Measurements from ENCODE around the gene KCND3. TPM values are rescaled to one million over a fixed set of nuclear protein-coding genes. Genes with fewer than 3 reads are reported as not detected.

KCND3 gene
- total RNA-seq, 1 donor, result 0.09 TPM

GRCh38 chr1:111779546-111779945, 209.9 kb downstream of the KCND3 start:
- TF ChIP-seq CTCF (IDR thresholded peaks at IDR 0.05; ENCODE audit: insufficient read depth, low read length), result no peak
- no peak overlapping the region for H3K4me3 ChIP-seq (ENCODE audit: low read depth, low read length)
- no peak for DNase-seq (ENCODE audit: low read depth)

GRCh38 chr1:111778541-111779051, 210.9 kb downstream of the KCND3 start:
- no peak for TF ChIP-seq CTCF (IDR thresholded peaks at IDR 0.05; ENCODE audit: insufficient read depth, low read length)
- DNase-seq (ENCODE audit: low read depth), result peak; percentile 81
- H3K4me3 ChIP-seq (ENCODE audit: low read depth, low read length), result no peak overlapping the region

- no peak for DNase-seq (ENCODE audit: low read depth)
- no peak overlapping the region for H3K4me3 ChIP-seq (ENCODE audit: low read depth, low read length)
- no peak for TF ChIP-seq CTCF (IDR thresholded peaks at IDR 0.05; ENCODE audit: insufficient read depth, low read length)
These were observed 211.4 kb downstream of the KCND3 start for GRCh38 chr1:111778066-111778465.

GRCh38 chr1:111777301-111777700, 212.2 kb downstream of the KCND3 start:
- DNase-seq (ENCODE audit: low read depth), result no peak
- no peak for TF ChIP-seq CTCF (IDR thresholded peaks at IDR 0.05; ENCODE audit: insufficient read depth, low read length)
- no peak overlapping the region for H3K4me3 ChIP-seq (ENCODE audit: low read depth, low read length)

DNA sequence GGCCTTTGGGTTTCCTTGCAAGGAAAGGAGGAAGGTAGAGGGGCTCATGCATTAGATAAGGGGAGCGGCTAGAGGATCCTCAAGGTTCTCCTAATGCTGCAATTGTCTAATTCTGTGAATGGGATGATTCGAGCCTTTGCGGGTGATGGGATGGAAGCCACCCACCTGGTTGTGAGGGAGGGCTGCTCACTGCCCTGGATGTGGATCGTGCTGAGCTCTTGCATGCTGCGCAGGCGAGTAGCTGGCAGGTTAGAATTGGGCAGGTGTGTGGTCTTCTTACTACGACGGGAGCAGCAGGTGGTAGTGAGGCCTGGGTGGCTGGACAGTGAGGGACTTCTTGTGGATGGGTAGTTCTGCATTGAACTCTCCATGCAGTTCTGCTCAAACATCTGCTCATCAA, 212.6 kb downstream of the KCND3 start:
- H3K4me3 ChIP-seq (ENCODE audit: low read depth, low read length), result no peak overlapping the region
- no peak for TF ChIP-seq CTCF (IDR thresholded peaks at IDR 0.05; ENCODE audit: insufficient read depth, low read length)
- DNase-seq (ENCODE audit: low read depth), result no peak

- no peak overlapping the region for H3K4me3 ChIP-seq (ENCODE audit: low read depth, low read length)
- TF ChIP-seq CTCF (IDR thresholded peaks at IDR 0.05; ENCODE audit: insufficient read depth, low read length), result no peak
- DNase-seq (ENCODE audit: low read depth), result no peak
These were observed 213.1 kb downstream of the KCND3 start for GRCh38 chr1:111776391-111776790.

DNA sequence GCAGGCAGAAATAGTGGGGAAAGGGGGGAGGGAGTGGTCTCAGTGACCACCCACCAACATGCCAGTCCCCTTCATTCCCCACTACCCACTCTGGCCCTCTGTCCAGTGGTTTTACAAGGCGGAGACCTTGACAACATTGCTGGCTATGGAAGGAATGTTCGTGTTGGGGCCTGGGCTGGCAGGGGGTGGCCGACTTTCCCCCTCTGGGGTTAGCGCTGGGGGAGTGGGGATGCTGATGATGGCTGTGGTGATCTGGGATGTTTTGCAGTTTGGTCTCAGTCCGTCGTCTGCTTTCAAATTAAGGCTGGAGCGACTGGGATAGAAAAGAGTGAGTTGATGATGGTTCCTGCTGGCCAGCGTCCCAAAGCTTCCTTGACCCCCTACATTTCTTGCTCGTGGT, 213.5 kb downstream of the KCND3 start:
- DNase-seq (ENCODE audit: low read depth), result no peak
- TF ChIP-seq CTCF (IDR thresholded peaks at IDR 0.05; ENCODE audit: insufficient read depth, low read length), result no peak
- no peak overlapping the region for H3K4me3 ChIP-seq (ENCODE audit: low read depth, low read length)
